ENCODE results near the gene KYAT1. TPM values are rescaled to one million over a fixed set of nuclear protein-coding genes. Genes with fewer than 3 reads are reported as not detected.

KYAT1 gene
- total RNA-seq, 2 donors from 2014 or later: 13.6 to 25.3 TPM

- DNase-seq: no peak
- no peak for TF ChIP-seq CTCF (conservative IDR thresholded peaks at IDR 0.05)
- Histone ChIP-seq H3K36me3 (ENCODE audit: control insufficient read depth, insufficient read depth, low read length) (peaks cover 55% of the 10 kb centered on the region), H3K4me1 (ENCODE audit: control insufficient read depth, insufficient read depth, low read length) (peaks cover 11% of the 10 kb centered on the region), H3K4me3 (ENCODE audit: low read length) (no peak overlapping the region), H3K9me3 (ENCODE audit: control insufficient read depth, low read length) (no peaks in the 10 kb centered on the region), H3K27me3 (ENCODE audit: control insufficient read depth, insufficient read depth, low read length, poor library complexity, severe bottlenecking) (no peaks in the 10 kb centered on the region), H3K27ac (ENCODE audit: low read depth, low read length) (no peak overlapping the region), H3K9ac (ENCODE audit: extremely low read depth, low read length, poor library complexity, severe bottlenecking) (no peak overlapping the region)
- no peaks in the 10 kb centered on the region for H3K9me3 Mint-ChIP-seq
- 95 to 100% methylated on average over 1 to 3 of the region's 3 CpGs for whole genome bisulfite sequencing, 2 experiments (ENCODE audit: insufficient coverage in 1 of 2, insufficient read length in 1 of 2)
- no peaks in the 10 kb centered on the region for H3K27me3 Mint-ChIP-seq (ENCODE audit: insufficient read depth)
- peak overlapping the region; percentile 75 for H3K27ac Mint-ChIP-seq
- peaks cover 51% of the 10 kb centered on the region for H3K36me3 Mint-ChIP-seq (ENCODE audit: low read depth)
- peaks cover 39% of the 10 kb centered on the region for H3K4me1 Mint-ChIP-seq
- no peak overlapping the region for H3K4me3 Mint-ChIP-seq
Observed at GRCh38 chr9:128887049-128887448, 5.3 kb upstream of the KYAT1 start.

GRCh38 chr9:128886211-128886891 lies 4.6 kb upstream of the KYAT1 start:
- H3K27ac ChIP-seq (ENCODE audit: low read depth, low read length): no peak overlapping the region
- DNase-seq: no peak
- H3K9me3 ChIP-seq (ENCODE audit: control insufficient read depth, low read length): no peaks in the 10 kb centered on the region
- Mint-ChIP-seq H3K27ac (peak overlapping the region; percentile 18), H3K27me3 (ENCODE audit: insufficient read depth) (no peaks in the 10 kb centered on the region), H3K4me1 (peaks cover 39% of the 10 kb centered on the region), H3K4me3 (no peak overlapping the region), H3K36me3 (ENCODE audit: low read depth) (peaks cover 48% of the 10 kb centered on the region), H3K9me3 (no peaks in the 10 kb centered on the region)
- H3K4me3 ChIP-seq (ENCODE audit: low read length): no peak overlapping the region
- peaks cover 11% of the 10 kb centered on the region for H3K4me1 ChIP-seq (ENCODE audit: control insufficient read depth, insufficient read depth, low read length)
- 89 to 96% methylated on average over 11 to 13 of the region's 13 CpGs for WGBS, 2 experiments (ENCODE audit: insufficient coverage in 1 of 2, insufficient read length in 1 of 2)
- H3K27me3 ChIP-seq (ENCODE audit: control insufficient read depth, insufficient read depth, low read length, poor library complexity, severe bottlenecking): no peaks in the 10 kb centered on the region
- H3K36me3 ChIP-seq (ENCODE audit: control insufficient read depth, insufficient read depth, low read length): peaks cover 48% of the 10 kb centered on the region
- TF ChIP-seq CTCF (conservative IDR thresholded peaks at IDR 0.05): no peak
- no peak overlapping the region for H3K9ac ChIP-seq (ENCODE audit: extremely low read depth, low read length, poor library complexity, severe bottlenecking)

GRCh38 chr9:128885798-128886197 lies 4.0 kb upstream of the KYAT1 start:
- no peaks in the 10 kb centered on the region for H3K27me3 Mint-ChIP-seq (ENCODE audit: insufficient read depth)
- DNase-seq: no peak
- peaks cover 11% of the 10 kb centered on the region for H3K4me1 ChIP-seq (ENCODE audit: control insufficient read depth, insufficient read depth, low read length)

More at GRCh38 chr9:128885798-128886197, 4.0 kb upstream of the KYAT1 start:
- no peak overlapping the region for H3K27ac ChIP-seq (ENCODE audit: low read depth, low read length)
- no peak overlapping the region for H3K9ac ChIP-seq (ENCODE audit: extremely low read depth, low read length, poor library complexity, severe bottlenecking)
- peaks cover 41% of the 10 kb centered on the region for H3K4me1 Mint-ChIP-seq
- TF ChIP-seq CTCF (conservative IDR thresholded peaks at IDR 0.05): no peak
- H3K4me3 Mint-ChIP-seq: no peak overlapping the region
- no peak overlapping the region for H3K4me3 ChIP-seq (ENCODE audit: low read length)
- H3K36me3 ChIP-seq (ENCODE audit: control insufficient read depth, insufficient read depth, low read length): peaks cover 47% of the 10 kb centered on the region
- H3K27ac Mint-ChIP-seq: peak overlapping the region; percentile 69
- WGBS, 2 experiments (ENCODE audit: insufficient coverage in 1 of 2, insufficient read length in 1 of 2): 91 to 94% methylated on average over 11 to 15 of the region's 15 CpGs
- no peaks in the 10 kb centered on the region for H3K27me3 ChIP-seq (ENCODE audit: control insufficient read depth, insufficient read depth, low read length, poor library complexity, severe bottlenecking)
- H3K9me3 Mint-ChIP-seq: no peaks in the 10 kb centered on the region
- H3K36me3 Mint-ChIP-seq (ENCODE audit: low read depth): peaks cover 47% of the 10 kb centered on the region
- no peaks in the 10 kb centered on the region for H3K9me3 ChIP-seq (ENCODE audit: control insufficient read depth, low read length)
